GM18867 (cell line): Measurements from ENCODE around the gene ARHGAP18.

Experiments
- ATAC-seq: cut with Tn5 transposase; IDR thresholded peaks from one replicate; pipeline ENCODE4 v1.9.1; 2021; ENCODE audit warnings: mild to moderate bottlenecking, moderate library complexity; ENCODE audit not compliant: unreplicated experiment

The ARHGAP18 gene

DNA sequence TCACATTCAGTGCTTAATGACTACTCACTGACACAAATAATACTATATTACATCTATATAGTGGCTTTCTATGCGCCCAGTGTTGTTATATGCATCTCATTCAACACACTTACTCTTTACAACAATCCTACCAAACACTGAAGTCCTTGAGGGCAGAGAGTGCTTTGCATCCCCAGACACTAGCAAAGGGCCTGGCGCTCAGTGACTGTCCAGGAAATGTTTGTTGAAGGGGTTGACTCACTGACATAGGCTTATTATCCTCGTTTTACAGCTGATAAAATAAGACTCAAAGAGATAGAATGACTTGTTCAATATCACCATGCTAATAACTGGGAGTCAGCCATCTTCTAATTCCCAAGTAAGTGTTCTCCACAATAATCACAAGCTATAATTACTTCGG lies 163.3 kb downstream of the ARHGAP18 start:
- no peak for ATAC-seq

DNA sequence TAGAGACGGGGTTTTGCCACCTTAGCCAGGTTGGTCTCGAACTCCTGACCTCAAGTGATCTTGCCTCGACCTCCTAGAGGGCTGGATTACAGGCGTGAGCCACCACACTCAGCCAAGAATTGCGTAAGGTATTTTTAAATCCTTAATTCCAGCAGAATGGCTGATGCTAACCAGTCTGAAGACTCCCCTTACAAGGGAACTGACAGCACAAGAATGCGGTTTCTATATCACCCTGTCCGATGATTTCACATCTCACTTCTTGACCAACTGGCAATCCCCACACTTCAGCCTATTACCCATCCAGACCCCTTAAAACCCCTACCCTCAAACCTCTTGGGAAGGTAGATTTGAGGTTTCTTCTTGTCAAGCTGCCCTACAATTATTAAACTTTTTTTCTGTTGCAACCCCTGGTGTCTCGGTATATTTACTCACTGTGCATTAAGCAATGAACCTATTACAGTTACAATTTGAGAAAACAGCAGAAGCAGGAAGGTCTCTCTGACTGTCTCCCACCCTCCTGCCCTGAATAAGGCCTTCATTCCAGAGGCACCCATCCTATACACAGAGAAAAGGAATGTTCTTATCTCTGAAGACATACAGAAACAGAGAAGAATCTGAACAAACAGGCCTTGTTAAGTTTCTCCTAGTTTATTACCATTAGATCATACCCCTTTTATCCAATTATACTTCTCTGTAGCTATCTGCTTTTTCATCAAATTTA lies 164.9 kb downstream of the ARHGAP18 start:
- no peak for ATAC-seq

DNA sequence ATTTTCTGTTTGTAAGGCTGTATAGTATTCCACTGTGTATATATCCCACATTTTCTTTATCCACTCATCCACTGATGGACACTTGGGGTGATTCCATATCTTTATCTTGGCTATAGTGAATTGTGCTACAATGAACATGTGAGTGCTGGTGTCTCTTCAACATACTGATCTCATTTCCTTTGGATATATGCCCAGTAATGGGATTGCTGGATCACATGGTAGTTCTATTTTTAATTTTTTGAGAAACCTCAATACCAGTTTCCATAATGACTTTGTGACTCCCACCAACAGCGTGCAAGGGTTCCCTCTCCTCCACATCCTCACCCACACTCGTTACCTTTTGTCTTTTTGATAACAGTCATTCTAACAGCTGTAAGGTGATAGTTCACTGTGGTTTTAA lies 166.0 kb downstream of the ARHGAP18 start:
- no peak for ATAC-seq

DNA sequence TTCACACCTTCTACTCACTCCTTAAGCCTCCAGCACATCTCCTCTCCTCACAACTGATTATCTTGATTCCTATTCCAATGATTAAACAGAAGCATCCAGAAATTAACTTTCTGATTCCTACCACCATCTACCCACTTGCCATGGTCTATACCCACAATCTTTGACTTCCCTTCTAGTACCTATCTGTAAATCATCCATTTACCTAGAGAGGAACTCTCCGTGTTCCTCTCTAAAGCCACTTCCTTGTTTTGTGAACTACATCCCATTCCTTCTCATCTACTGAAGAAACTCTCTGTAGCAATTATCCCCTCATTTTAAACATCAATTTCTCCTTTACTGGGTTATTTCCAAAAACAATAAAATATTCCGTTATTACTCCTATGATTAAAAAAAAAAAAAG lies 167.3 kb downstream of the ARHGAP18 start:
- no peak for ATAC-seq

DNA sequence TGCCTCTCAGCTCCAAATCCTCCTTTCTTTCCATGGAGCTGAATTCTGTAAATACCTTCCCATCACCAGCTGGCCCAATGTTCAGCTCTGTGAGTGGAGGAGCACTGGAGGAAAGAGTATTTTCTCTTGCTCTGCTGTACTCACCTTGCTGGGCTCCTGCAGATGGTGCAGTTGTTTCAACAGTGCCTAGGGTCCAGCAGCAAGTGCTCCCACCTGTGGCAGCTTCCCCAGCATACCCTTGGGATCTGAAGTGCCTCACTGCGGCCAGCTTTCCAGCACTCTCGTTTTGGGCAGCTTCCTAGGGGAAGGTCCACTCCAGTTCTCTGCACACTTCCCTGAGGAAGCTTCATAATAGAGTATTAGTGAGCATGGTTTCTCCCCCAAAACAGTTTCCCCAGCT lies 170.9 kb downstream of the ARHGAP18 start:
- no peak for ATAC-seq

DNA sequence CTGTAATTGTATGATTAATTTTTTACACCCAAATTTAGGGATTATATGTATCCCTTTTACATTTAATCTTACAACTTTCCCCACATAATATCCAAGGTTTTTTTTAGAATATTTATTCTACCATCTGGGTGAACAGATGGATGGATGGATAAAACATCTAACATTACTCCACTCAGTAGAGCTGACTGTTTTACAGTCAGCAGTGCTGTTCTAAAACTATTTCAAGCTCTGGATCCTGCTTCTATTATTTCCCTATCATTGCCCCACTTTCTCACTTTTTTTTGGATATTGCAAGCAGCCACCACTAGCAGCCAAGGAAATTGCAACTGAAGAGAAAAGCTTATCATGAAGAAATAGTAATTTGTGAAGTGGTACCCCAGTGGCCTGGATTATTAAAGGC lies 173.7 kb downstream of the ARHGAP18 start:
- no peak for ATAC-seq

DNA sequence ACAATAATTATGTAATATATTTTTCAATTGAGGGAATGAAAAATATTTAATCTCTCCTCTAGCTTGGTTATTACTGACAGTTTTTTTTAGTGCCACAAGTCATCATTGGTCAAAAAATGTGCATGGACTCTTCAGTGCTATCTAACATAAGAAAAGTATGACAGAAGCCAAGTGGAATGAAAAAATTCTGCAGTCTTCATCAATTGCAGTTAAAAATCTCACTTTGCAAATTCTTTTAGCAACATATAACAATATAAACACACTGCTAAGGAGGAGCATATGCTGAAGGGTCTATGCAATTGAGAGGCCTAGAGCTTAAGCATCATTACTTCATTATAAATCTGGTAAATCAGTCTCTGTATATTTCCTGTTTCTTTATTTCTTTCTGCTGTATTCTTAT lies 175.1 kb downstream of the ARHGAP18 start:
- ATAC-seq, result no peak
